Esophagus squamous epithelium (tissue), 5 donors: ENCODE results near the gene SIMC1. TPM values are rescaled to one million over a fixed set of nuclear protein-coding genes. Genes with fewer than 3 reads are reported as not detected.

Experiments used
- DNase-seq: peaks from one replicate; lab custom pipeline; 2025; lab: John Stamatoyannopoulos, UW
- H3K27ac ChIP-seq, 4 donors: fragments of 200-600 bp; sonication (generic); one replicate each; pipeline ENCODE4 v1.5.1; 2016 to 2019; ENCODE audit warnings: mild to moderate bottlenecking in 1 of 4
- H3K27me3 ChIP-seq, 4 donors: fragments of 200-600 bp; sonication (generic); 1 replicate in 3 of 4; 2 replicates in 1 of 4; pipeline versions ENCODE4 v1.5.1 to v1.6.0; 2017 to 2021; ENCODE audit warnings: antibody characterized with exemption in 1 of 4
- H3K36me3 ChIP-seq, 3 donors: fragments of 200-600 bp; sonication (generic); one replicate each; pipeline ENCODE4 v1.5.1; 2016 to 2019
- H3K4me1 ChIP-seq, 3 donors: fragments of 200-600 bp; sonication (generic); one replicate each; pipeline ENCODE4 v1.5.1; 2017 to 2019
- H3K4me3 ChIP-seq, 4 donors: fragments of 200-600 bp; sonication (generic); 1 replicate in 3 of 4; 2 replicates in 1 of 4; pipeline ENCODE4 v1.5.1; 2016 to 2019; ENCODE audit warnings: mild to moderate bottlenecking in 2 of 4, moderate library complexity in 1 of 4
- H3K9me3 ChIP-seq, 3 donors: fragments of 200-600 bp; sonication (generic); one replicate each; pipeline ENCODE4 v1.5.1; 2016 to 2019
- POLR2A ChIP-seq, 4 donors: fragments of 450-650 bp; IDR thresholded peaks; one replicate each; pipeline ENCODE4 v1.6.1; 2017; ENCODE audit warnings: antibody characterized with exemption in 4 of 4, mild to moderate bottlenecking in 4 of 4, moderate library complexity in 3 of 4
- WGBS, 2 donors: methylation state at CpG; one replicate each; pipeline ENCODE4 v1.1.5; 2018; 5-methylcytosine and 5-hydroxymethylcytosine counted together
- intact Hi-C: fragments of 100-400 bp; cut with DNase I; formaldehyde crosslinking; loops from one replicate; pipeline ENCODE4 v1.15.0; 2022
- total RNA-seq, 4 donors: library from RNA; depleted of rRNA; stranded (reverse); fragments of >200 nt; gene quantifications; one replicate each; pipeline ENCODE4 v1.1.0, GENCODE V29; 2016
- TF ChIP-seq, protein P1 (sequence below), 6 experiments: fragments of 450-650 bp in 4 of 6; fragments of 200-600 bp in 2 of 6; sonication (generic) in 2 of 6; IDR thresholded peaks; one replicate each; pipeline ENCODE4 v1.5.1; 2016 to 2019; ENCODE audit warnings: antibody characterized with exemption in 6 of 6, mild to moderate bottlenecking in 4 of 6, moderate library complexity in 4 of 6
- donor health status: DM: yes; HTN: yes; CAD: no.

The SIMC1 gene
- total RNA-seq, 4 donors from 2014 or later = 2.2 to 11.4 (median 5.6) TPM

DNA sequence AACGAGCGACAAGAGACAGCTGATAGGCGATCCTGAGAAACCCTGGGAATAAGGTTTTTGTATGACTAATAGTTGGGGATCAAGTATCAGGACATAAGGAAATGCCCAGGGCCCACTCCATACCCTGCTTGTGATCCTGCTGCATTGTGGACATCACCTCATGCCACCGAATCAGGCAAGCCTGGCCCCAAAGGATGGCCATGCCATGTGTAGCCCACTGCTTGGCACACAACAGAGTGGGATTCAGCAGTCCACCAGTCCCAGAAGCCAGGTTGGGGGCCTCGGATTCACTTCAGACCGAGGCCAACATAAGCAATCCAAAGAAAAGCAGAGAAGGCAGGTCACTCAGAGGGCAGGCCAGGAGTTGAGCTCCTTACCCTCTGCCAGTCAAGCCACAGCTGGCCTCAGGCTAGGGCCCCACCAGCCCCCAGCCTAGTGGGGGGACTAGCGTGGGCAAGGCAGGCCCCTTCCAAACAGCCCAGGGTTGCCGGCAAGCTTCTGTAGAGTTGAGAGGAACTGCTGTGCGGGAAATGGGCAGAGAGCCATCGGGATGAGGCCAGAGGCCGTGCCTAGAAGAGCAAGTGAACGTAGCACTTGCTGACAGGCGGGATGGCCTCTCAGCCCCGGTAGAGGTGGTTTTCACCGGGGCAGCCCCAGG, 145.2 kb downstream of the SIMC1 start:
- no peak overlapping the region for H3K27ac ChIP-seq
- intact Hi-C loops = no loop called here
- TF ChIP-seq POLR2A (IDR thresholded peaks at IDR 0.05) = no peak
- TF ChIP-seq, protein P1, sequence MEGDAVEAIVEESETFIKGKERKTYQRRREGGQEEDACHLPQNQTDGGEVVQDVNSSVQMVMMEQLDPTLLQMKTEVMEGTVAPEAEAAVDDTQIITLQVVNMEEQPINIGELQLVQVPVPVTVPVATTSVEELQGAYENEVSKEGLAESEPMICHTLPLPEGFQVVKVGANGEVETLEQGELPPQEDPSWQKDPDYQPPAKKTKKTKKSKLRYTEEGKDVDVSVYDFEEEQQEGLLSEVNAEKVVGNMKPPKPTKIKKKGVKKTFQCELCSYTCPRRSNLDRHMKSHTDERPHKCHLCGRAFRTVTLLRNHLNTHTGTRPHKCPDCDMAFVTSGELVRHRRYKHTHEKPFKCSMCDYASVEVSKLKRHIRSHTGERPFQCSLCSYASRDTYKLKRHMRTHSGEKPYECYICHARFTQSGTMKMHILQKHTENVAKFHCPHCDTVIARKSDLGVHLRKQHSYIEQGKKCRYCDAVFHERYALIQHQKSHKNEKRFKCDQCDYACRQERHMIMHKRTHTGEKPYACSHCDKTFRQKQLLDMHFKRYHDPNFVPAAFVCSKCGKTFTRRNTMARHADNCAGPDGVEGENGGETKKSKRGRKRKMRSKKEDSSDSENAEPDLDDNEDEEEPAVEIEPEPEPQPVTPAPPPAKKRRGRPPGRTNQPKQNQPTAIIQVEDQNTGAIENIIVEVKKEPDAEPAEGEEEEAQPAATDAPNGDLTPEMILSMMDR (IDR thresholded peaks at IDR 0.05) = no peak
- no peaks in the 10 kb centered on the region for H3K27me3 ChIP-seq
- no peaks in the 10 kb centered on the region for H3K9me3 ChIP-seq
- DNase-seq = no peak
- 90% methylated on average over 11 to 13 of the region's 15 CpGs for WGBS, 2 donors
- H3K36me3 ChIP-seq = peaks cover 12 to 64% (median 33%) of the 10 kb centered on the region in 3 donors
- no peak overlapping the region for H3K4me3 ChIP-seq
- peaks cover 10 to 44% (median 14%) of the 10 kb centered on the region in 3 donors for H3K4me1 ChIP-seq

DNA sequence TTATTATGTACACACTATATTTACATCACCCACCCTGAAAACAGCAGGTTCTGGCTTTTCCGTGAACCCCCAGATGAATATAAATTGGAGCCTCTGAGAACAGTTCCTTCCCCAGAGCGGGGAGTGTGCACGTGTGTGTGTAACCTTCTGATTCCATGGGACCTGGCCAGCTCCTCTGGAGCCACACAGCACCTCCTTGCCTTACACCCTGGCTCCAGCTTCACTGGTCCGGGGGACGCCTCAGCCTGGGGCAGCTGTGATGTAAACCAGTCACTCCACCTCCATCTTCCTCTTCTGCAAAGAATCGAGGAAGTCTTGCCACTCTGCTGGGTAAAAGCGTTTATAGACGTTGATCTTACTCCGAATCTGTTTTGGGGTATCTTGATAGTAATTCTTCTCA, 145.7 kb downstream of the SIMC1 start:
- peaks cover 12 to 64% (median 33%) of the 10 kb centered on the region in 3 donors for H3K36me3 ChIP-seq
- H3K27me3 ChIP-seq = no peaks in the 10 kb centered on the region
- no peak for TF ChIP-seq POLR2A (IDR thresholded peaks at IDR 0.05)
- TF ChIP-seq, protein P1 (IDR thresholded peaks at IDR 0.05) = no peak
- DNase-seq = no peak
- intact Hi-C loops = no loop called here
- peaks cover 10 to 44% (median 14%) of the 10 kb centered on the region in 3 donors for H3K4me1 ChIP-seq
- H3K4me3 ChIP-seq = no peak overlapping the region
- 75 to 86% methylated on average over 6 to 9 of the region's 9 CpGs for WGBS, 2 donors
- no peaks in the 10 kb centered on the region for H3K9me3 ChIP-seq
- H3K27ac ChIP-seq = no peak overlapping the region

DNA sequence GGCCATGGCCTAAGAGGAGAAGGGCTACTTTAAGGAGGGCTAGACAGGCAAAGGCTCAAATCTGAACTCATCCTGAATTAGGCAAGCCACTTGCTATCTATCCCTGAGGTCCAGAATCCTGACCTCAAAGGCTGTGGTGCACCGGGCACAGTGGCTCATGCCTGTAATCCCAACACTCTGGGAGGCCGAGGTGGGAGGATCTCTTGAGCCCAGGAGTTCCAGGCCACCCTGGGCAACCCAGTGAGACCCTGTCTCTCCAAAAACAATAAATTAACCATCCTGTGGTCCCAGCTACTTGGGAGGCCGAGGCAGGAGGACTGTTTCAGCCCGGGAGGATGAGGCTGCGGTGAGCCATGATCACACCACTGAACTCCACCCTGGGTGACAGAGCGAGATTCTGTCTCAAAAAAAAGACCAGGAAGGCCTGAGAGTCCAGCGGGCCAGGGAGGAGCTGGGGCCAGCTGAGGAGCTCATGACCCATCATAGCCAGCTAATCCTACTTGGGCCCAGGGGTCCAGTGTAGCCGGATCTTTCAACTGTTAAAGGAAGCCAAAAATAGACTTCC, 146.2 kb downstream of the SIMC1 start:
- H3K9me3 ChIP-seq = no peaks in the 10 kb centered on the region
- no peaks in the 10 kb centered on the region for H3K27me3 ChIP-seq
- no peak for DNase-seq
- peaks cover 10 to 47% (median 14%) of the 10 kb centered on the region in 3 donors for H3K4me1 ChIP-seq
- no peak overlapping the region for H3K27ac ChIP-seq
- WGBS, 2 donors = 73 to 86% methylated on average over 3 to 4 of the region's 8 CpGs
- peaks cover 12 to 64% (median 33%) of the 10 kb centered on the region in 3 donors for H3K36me3 ChIP-seq
- TF ChIP-seq POLR2A (IDR thresholded peaks at IDR 0.05) = no peak
- intact Hi-C loops = no loop called here
- H3K4me3 ChIP-seq = no peak overlapping the region

DNA sequence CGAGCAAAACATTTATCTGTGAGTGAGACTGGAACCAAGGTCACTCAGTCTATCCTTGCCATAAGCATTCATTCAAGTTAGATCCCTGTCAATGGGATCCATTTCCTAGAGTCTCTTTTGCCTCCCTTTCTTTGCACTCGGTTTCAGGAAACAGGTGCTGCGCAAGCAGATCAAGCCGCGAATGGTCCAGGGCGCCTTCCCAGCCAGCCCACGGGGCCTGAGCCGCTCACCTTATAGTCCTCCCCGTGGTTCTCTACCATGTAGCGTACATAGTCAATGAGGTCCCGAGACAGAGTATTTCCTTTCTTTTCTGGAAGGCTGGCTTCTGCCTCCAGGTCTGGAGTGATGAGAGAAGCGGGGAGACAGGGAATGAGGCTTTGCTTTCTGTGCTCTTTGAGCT, 146.8 kb downstream of the SIMC1 start:
- H3K27me3 ChIP-seq = no peaks in the 10 kb centered on the region
- H3K9me3 ChIP-seq = no peaks in the 10 kb centered on the region
- WGBS, 2 donors = 84 to 90% methylated on average over 11 to 12 of the region's 12 CpGs
- intact Hi-C loops = no loop called here
- peaks cover 12 to 64% (median 33%) of the 10 kb centered on the region in 3 donors for H3K36me3 ChIP-seq
- no peak for TF ChIP-seq POLR2A (IDR thresholded peaks at IDR 0.05)
- TF ChIP-seq, protein P1 (IDR thresholded peaks at IDR 0.05) = no peak
- H3K4me1 ChIP-seq = peaks cover 10 to 52% (median 20%) of the 10 kb centered on the region in 3 donors
- H3K4me3 ChIP-seq = no peak overlapping the region
- no peak overlapping the region for H3K27ac ChIP-seq
- DNase-seq = no peak

DNA sequence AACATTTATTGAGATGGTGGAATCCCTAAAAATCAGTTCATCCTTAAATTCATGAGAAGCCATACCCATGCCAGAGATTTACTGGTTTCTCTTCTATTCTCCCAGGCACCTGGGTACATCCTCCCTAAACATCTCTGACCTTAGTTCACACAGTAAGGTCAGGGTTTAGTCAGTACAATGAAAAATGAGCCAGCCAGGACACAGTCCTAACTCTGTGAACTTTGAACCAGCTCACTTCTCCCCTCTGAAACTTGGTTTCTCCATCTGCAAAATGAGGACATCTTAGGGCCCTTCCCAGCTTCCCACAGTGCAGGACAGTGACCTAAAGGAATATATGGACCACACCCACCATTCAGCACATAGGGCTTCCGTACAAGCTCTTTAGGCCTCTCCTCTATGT, 148.3 kb downstream of the SIMC1 start:
- Histone ChIP-seq H3K36me3 (peaks cover 12 to 67% (median 33%) of the 10 kb centered on the region in 3 donors), H3K4me1 (peaks cover 10 to 65% (median 20%) of the 10 kb centered on the region in 3 donors), H3K4me3 (no peak overlapping the region), H3K27me3 (no peaks in the 10 kb centered on the region), H3K27ac (peak overlapping the region in 1 of 4 donors; percentile 21), H3K9me3 (no peaks in the 10 kb centered on the region)
- intact Hi-C loops = no loop called here
- WGBS, 2 donors = 44 to 100% methylated on average over 1 of the region's 1 CpG
- no peak for TF ChIP-seq POLR2A (IDR thresholded peaks at IDR 0.05)
- TF ChIP-seq, protein P1 (IDR thresholded peaks at IDR 0.05) = no peak
- no peak for DNase-seq
